HG02938 (cell line): ENCODE measurements around the gene FAF1.
A peak's percentile ranks its signal among the peaks of the same experiment; 100 is the strongest.
"Not testable (repeated sequence)": the region's sequence is repeated elsewhere in the genome, so short reads cannot be mapped to it uniquely, and the experiment has no call there.

Experiments used
- ATAC-seq: cut with Tn5 transposase; IDR thresholded peaks from one replicate; pipeline ENCODE4 v1.9.1; 2021; ENCODE audit warnings: mild to moderate bottlenecking, moderate library complexity; ENCODE audit not compliant: unreplicated experiment

The FAF1 gene

GRCh38 chr1:50959913-50960844, at the start of gene FAF1:
Gene FAF1 (minus strand): TSS chr1:50960267. CDS start chr1:50959811, 456 bp downstream.
- peak; percentile 86 for ATAC-seq

- ATAC-seq: no peak
Observed at GRCh38 chr1:51009381-51009780, 49.3 kb upstream of the FAF1 start.

- not testable (repeated sequence) for ATAC-seq
Observed at GRCh38 chr1:51005549-51005948, 45.5 kb upstream of the FAF1 start.

- no peak for ATAC-seq
Observed at GRCh38 chr1:51002516-51002915, 42.4 kb upstream of the FAF1 start.

- ATAC-seq: no peak
Observed at GRCh38 chr1:51000651-51001050, 40.6 kb upstream of the FAF1 start.

- no peak for ATAC-seq
Observed at GRCh38 chr1:51000160-51000559, 40.1 kb upstream of the FAF1 start.

GRCh38 chr1:50999375-50999774, 39.3 kb upstream of the FAF1 start:
- ATAC-seq: not testable (repeated sequence)

- ATAC-seq: no peak
Observed at GRCh38 chr1:50996083-50996482, 36.0 kb upstream of the FAF1 start.

GRCh38 chr1:50995651-50996050, 35.6 kb upstream of the FAF1 start:
- ATAC-seq: no peak

- ATAC-seq: no peak
Observed at GRCh38 chr1:50994997-50995396, 34.9 kb upstream of the FAF1 start.

GRCh38 chr1:50993645-50994044, 33.6 kb upstream of the FAF1 start:
- ATAC-seq: no peak

GRCh38 chr1:50992532-50993318, 32.7 kb upstream of the FAF1 start:
- no peak for ATAC-seq

- ATAC-seq: no peak
Observed at GRCh38 chr1:50989694-50990093, 29.6 kb upstream of the FAF1 start.

- ATAC-seq: no peak
Observed at GRCh38 chr1:50986653-50987052, 26.6 kb upstream of the FAF1 start.

GRCh38 chr1:50985094-50985493, 25.0 kb upstream of the FAF1 start:
- ATAC-seq: no peak

GRCh38 chr1:50983219-50983802, 23.2 kb upstream of the FAF1 start:
- ATAC-seq: no peak

GRCh38 chr1:50982611-50983010, 22.5 kb upstream of the FAF1 start:
- ATAC-seq: no peak

GRCh38 chr1:50981741-50982140, 21.7 kb upstream of the FAF1 start:
- no peak for ATAC-seq

GRCh38 chr1:50980505-50980904, 20.4 kb upstream of the FAF1 start:
- ATAC-seq: no peak

- ATAC-seq: no peak
Observed at GRCh38 chr1:50979937-50980336, 19.9 kb upstream of the FAF1 start.
